GM12878 (cell line): ENCODE measurements around the gene AFMID. TPM values are rescaled to one million over a fixed set of nuclear protein-coding genes. Genes with fewer than 3 reads are reported as not detected.

Experiments used
- CHD1 ChIP-seq: IDR thresholded peaks from 2 replicates; pipeline ENCODE4 v1.6.1; 2012; ENCODE audit warnings: low read depth, low read length, improper control_type of control experiment
- CHD2 ChIP-seq: IDR thresholded peaks from 2 replicates; pipeline ENCODE4 v1.6.1; 2011; ENCODE audit warnings: low read depth, low read length, improper control_type of control experiment, borderline replicate concordance
- EGR1 ChIP-seq, 2 experiments: IDR thresholded peaks; 1 replicate in 1 of 2; 2 replicates in 1 of 2; pipeline ENCODE4 v1.6.1; 2011 to 2012; ENCODE audit warnings: low read depth in 2 of 2, low read length in 2 of 2, borderline replicate concordance in 1 of 2, mild to moderate bottlenecking in 1 of 2, moderate library complexity in 1 of 2
- ESRRA ChIP-seq: IDR thresholded peaks from 2 replicates; pipeline ENCODE4 v1.6.1; 2012; ENCODE audit warnings: mild to moderate bottlenecking, low read length, improper control_type of control experiment
- FOS ChIP-seq: IDR thresholded peaks from 3 replicates; pipeline ENCODE4 v1.6.1; 2011; ENCODE audit warnings: borderline replicate concordance; ENCODE audit not compliant: insufficient read length; ENCODE audit errors: extremely low read depth
- GATAD2B ChIP-seq: fragments of 450-650 bp; conservative IDR thresholded peaks from 2 replicates; pipeline ENCODE4 v1.6.1; 2017; ENCODE audit warnings: low read depth, mild to moderate bottlenecking, moderate library complexity
- KDM1A ChIP-seq: fragments of 200-600 bp; sonication (generic); IDR thresholded peaks from 2 replicates; pipeline ENCODE4 v1.6.1; 2016; ENCODE audit warnings: borderline replicate concordance
- PAX8 ChIP-seq: fragments of 450-650 bp; IDR thresholded peaks from 2 replicates; pipeline ENCODE4 v1.6.1; 2017; ENCODE audit warnings: mild to moderate bottlenecking, moderate library complexity
- POLR2A ChIP-seq: IDR thresholded peaks from 2 replicates; pipeline ENCODE4 v1.6.1; 2011; ENCODE audit warnings: low read depth, mild to moderate bottlenecking, low read length
- POU2F2 ChIP-seq: IDR thresholded peaks from 3 replicates; pipeline ENCODE4 v1.6.1; 2011; ENCODE audit warnings: low read depth, mild to moderate bottlenecking, low read length, borderline replicate concordance
- RFX5 ChIP-seq: IDR thresholded peaks from 2 replicates; pipeline ENCODE4 v1.6.1; 2011; ENCODE audit warnings: low read depth, low read length, improper control_type of control experiment
- SIX5 ChIP-seq: IDR thresholded peaks from 2 replicates; pipeline ENCODE4 v1.6.1; 2011; ENCODE audit warnings: mild to moderate bottlenecking, low read depth, low read length, moderate library complexity; ENCODE audit not compliant: severe bottlenecking
- STAT3 ChIP-seq: IDR thresholded peaks from 2 replicates; pipeline ENCODE4 v1.6.1; 2011; ENCODE audit warnings: low read depth, low read length, improper control_type of control experiment
- SUPT20H ChIP-seq: IDR thresholded peaks from 2 replicates; pipeline ENCODE4 v1.6.1; 2011; ENCODE audit warnings: low read depth, mild to moderate bottlenecking, low read length, moderate library complexity, borderline replicate concordance; ENCODE audit not compliant: control insufficient read depth
- TCF3 ChIP-seq: IDR thresholded peaks from 2 replicates; pipeline ENCODE4 v1.6.1; 2012; ENCODE audit warnings: low read depth, mild to moderate bottlenecking, low read length, borderline replicate concordance; ENCODE audit not compliant: insufficient read depth
- TCF7 ChIP-seq: IDR thresholded peaks from 2 replicates; pipeline ENCODE4 v1.6.1; 2014; ENCODE audit warnings: antibody characterized with exemption, borderline replicate concordance
- YBX1 ChIP-seq: fragments of 450-650 bp; IDR thresholded peaks from 2 replicates; pipeline ENCODE4 v1.6.1; 2016; ENCODE audit warnings: antibody characterized with exemption
- YY1 ChIP-seq: IDR thresholded peaks from 2 replicates; pipeline ENCODE4 v1.6.1; 2011; ENCODE audit warnings: low read depth, mild to moderate bottlenecking, low read length
- ZNF24 ChIP-seq: fragments of 450-650 bp; IDR thresholded peaks from 2 replicates; pipeline ENCODE4 v1.6.1; 2017; ENCODE audit warnings: antibody characterized with exemption, mild to moderate bottlenecking
- polyA plus RNA-seq, 11 experiments: library from polyadenylated mRNA; depleted of rRNA in 4 of 11; unstranded in 6 of 11; stranded (reverse) in 5 of 11; fragments of >200 nt; fragmentation: Nextera tagmentation in 4 of 11; fragmentation: Illumina TruSeq in 1 of 11; extraction: Ambion mirVana in 4 of 11; extraction: Trizol in 1 of 11; gene quantifications; 1 replicate in 1 of 11; 2 replicates in 10 of 11; pipeline versions ENCODE4 v1.2.1 to v1.2.3, GENCODE V29; 2011 to 2016; ENCODE audit warnings: inconsistent platforms in 2 of 11, missing spikeins in 2 of 11, low read depth in 1 of 11
- total RNA-seq, 4 experiments: library from RNA; depleted of rRNA in 3 of 4; stranded (reverse); fragments of >200 nt in 3 of 4; fragmentation: Illumina TruSeq in 1 of 4; extraction: Trizol in 1 of 4; gene quantifications; 2 replicates each; pipeline versions ENCODE4 v1.2.1 to v1.2.3, GENCODE V29; 2013 to 2021
- TF ChIP-seq, protein P1 (sequence below): IDR thresholded peaks from 2 replicates; pipeline ENCODE4 v1.6.1; 2012; ENCODE audit warnings: improper control_type of control experiment, low read depth, low read length; ENCODE audit not compliant: insufficient replicate concordance
- TF ChIP-seq, protein P2 (sequence below): fragments of 450-650 bp; conservative IDR thresholded peaks from 2 replicates; pipeline ENCODE4 v1.6.1; 2017; ENCODE audit warnings: mild to moderate bottlenecking, moderate library complexity
- TF ChIP-seq, protein P3 (sequence below): fragments of 450-650 bp; IDR thresholded peaks from 2 replicates; pipeline ENCODE4 v1.6.1; 2017; ENCODE audit warnings: low read depth, mild to moderate bottlenecking, moderate library complexity

Gene AFMID
- total and polyA plus RNA-seq, 10 of the 15 experiments (the other 5 are each of a cell fraction or from before 2014, with no cell fraction given) = 36.1 to 98.8 (median 51.6) TPM

DNA sequence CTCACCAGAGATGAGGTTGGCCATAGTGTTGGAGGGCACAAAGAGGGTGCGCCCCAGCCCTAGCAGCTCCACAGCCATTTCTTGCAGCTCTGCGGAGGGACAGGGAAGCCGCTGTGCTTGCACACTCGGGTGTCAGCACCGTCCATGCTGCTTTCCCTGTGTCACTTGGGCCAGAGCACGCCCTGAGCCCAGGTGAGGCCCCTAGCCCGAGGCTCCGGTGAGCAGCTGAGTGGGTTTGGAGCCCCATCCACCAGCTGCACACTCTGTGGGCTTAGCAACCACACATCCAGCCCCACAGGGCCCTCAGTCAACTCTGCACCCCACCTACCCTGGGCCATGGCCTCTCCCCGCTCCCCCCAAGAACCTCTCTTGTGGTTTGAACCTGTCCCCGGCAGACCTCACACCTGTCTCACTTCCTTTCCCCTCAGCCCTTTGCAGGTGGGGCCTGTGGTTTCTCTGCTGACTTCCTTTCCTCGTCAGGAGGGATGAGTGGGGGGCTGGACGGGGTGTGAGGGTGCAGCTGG lies 65.0 kb downstream of the AFMID start (continued):
- peak; percentile 80; the same call in 1 of the 2 replicates for TF ChIP-seq TCF3
- TF ChIP-seq KDM1A = no peak
- TF ChIP-seq, protein P1, sequence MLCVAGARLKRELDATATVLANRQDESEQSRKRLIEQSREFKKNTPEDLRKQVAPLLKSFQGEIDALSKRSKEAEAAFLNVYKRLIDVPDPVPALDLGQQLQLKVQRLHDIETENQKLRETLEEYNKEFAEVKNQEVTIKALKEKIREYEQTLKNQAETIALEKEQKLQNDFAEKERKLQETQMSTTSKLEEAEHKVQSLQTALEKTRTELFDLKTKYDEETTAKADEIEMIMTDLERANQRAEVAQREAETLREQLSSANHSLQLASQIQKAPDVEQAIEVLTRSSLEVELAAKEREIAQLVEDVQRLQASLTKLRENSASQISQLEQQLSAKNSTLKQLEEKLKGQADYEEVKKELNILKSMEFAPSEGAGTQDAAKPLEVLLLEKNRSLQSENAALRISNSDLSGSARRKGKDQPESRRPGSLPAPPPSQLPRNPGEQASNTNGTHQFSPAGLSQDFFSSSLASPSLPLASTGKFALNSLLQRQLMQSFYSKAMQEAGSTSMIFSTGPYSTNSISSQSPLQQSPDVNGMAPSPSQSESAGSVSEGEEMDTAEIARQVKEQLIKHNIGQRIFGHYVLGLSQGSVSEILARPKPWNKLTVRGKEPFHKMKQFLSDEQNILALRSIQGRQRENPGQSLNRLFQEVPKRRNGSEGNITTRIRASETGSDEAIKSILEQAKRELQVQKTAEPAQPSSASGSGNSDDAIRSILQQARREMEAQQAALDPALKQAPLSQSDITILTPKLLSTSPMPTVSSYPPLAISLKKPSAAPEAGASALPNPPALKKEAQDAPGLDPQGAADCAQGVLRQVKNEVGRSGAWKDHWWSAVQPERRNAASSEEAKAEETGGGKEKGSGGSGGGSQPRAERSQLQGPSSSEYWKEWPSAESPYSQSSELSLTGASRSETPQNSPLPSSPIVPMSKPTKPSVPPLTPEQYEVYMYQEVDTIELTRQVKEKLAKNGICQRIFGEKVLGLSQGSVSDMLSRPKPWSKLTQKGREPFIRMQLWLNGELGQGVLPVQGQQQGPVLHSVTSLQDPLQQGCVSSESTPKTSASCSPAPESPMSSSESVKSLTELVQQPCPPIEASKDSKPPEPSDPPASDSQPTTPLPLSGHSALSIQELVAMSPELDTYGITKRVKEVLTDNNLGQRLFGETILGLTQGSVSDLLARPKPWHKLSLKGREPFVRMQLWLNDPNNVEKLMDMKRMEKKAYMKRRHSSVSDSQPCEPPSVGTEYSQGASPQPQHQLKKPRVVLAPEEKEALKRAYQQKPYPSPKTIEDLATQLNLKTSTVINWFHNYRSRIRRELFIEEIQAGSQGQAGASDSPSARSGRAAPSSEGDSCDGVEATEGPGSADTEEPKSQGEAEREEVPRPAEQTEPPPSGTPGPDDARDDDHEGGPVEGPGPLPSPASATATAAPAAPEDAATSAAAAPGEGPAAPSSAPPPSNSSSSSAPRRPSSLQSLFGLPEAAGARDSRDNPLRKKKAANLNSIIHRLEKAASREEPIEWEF = no peak
- TF ChIP-seq RFX5 = no peak
- TF ChIP-seq STAT3 = no peak
- TF ChIP-seq CHD1 = no peak
- TF ChIP-seq, protein P2, sequence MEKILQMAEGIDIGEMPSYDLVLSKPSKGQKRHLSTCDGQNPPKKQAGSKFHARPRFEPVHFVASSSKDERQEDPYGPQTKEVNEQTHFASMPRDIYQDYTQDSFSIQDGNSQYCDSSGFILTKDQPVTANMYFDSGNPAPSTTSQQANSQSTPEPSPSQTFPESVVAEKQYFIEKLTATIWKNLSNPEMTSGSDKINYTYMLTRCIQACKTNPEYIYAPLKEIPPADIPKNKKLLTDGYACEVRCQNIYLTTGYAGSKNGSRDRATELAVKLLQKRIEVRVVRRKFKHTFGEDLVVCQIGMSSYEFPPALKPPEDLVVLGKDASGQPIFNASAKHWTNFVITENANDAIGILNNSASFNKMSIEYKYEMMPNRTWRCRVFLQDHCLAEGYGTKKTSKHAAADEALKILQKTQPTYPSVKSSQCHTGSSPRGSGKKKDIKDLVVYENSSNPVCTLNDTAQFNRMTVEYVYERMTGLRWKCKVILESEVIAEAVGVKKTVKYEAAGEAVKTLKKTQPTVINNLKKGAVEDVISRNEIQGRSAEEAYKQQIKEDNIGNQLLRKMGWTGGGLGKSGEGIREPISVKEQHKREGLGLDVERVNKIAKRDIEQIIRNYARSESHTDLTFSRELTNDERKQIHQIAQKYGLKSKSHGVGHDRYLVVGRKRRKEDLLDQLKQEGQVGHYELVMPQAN = no peak
- no peak for TF ChIP-seq POU2F2
- TF ChIP-seq SIX5 = no peak
- no peak for TF ChIP-seq YY1
- no peak for TF ChIP-seq PAX8
- TF ChIP-seq, protein P3, sequence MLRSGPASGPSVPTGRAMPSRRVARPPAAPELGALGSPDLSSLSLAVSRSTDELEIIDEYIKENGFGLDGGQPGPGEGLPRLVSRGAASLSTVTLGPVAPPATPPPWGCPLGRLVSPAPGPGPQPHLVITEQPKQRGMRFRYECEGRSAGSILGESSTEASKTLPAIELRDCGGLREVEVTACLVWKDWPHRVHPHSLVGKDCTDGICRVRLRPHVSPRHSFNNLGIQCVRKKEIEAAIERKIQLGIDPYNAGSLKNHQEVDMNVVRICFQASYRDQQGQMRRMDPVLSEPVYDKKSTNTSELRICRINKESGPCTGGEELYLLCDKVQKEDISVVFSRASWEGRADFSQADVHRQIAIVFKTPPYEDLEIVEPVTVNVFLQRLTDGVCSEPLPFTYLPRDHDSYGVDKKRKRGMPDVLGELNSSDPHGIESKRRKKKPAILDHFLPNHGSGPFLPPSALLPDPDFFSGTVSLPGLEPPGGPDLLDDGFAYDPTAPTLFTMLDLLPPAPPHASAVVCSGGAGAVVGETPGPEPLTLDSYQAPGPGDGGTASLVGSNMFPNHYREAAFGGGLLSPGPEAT = no peak
- TF ChIP-seq TCF7 = no peak
- TF ChIP-seq POLR2A = no peak
- 0 out of 2 replicates have a peak, but pooled peaks have one; percentile 36 for TF ChIP-seq GATAD2B
- TF ChIP-seq FOS = no peak
- TF ChIP-seq EGR1 (IDR thresholded peaks at IDR 0.05; ENCODE audit: borderline replicate concordance in 1 of 2, low read depth in 2 of 2, low read length in 2 of 2) = no peak
- TF ChIP-seq YBX1 = no peak
- TF ChIP-seq SUPT20H = no peak
- TF ChIP-seq ZNF24 = no peak
- TF ChIP-seq ESRRA = no peak
- no peak for TF ChIP-seq CHD2
